OCI-M1 (cell line): Measurements from ENCODE around the gene OR5A2.
"Not testable (repeated sequence)": the region's sequence is repeated elsewhere in the genome, so short reads cannot be mapped to it uniquely, and the experiment has no call there.

Experiments
- DNase-seq: peaks from one replicate; lab custom pipeline; 2025; lab: John Stamatoyannopoulos, UW

The OR5A2 gene

GRCh38 chr11:59380263-59381059 lies 45.8 kb downstream of the OR5A2 start:
- peak; percentile 44 for DNase-seq

DNA sequence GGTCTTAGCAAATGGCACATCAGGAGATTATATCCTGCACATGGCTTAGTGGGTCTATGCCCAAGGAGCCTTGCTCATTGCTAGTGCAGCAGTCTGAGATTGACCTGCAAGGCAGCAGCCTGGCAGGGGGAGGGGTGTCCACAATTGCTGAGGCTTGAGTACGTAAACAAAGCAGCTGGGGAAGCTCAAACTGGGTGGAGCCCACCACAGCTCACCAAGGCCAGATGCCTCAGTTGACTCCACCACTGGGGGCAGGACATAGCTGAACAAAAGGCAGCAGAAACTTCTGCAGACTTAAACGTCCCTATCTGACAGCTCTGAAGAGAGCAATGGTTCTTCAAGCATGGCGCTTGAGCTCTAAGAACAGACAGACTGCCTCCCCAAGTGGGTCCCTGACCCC lies 53.9 kb downstream of the OR5A2 start:
- not testable (repeated sequence) for DNase-seq

GRCh38 chr11:59368238-59369022 lies 57.8 kb downstream of the OR5A2 start:
- peak; percentile 13 for DNase-seq
